IMR-90 (cell line): ENCODE measurements around the gene EREG. TPM values are rescaled to one million over a fixed set of nuclear protein-coding genes. Genes with fewer than 3 reads are reported as not detected.
A peak's percentile ranks its signal among the peaks of the same experiment; 100 is the strongest.

Experiments
- ATAC-seq: fragments of 200-7000 bp; cut with Tn5 transposase; 2 replicates; pipeline ENCODE4 v1.9.1; 2020; ENCODE audit warnings: low read depth, mild to moderate bottlenecking, moderate library complexity
- BruUV-seq: library from RNA; stranded (reverse); fragments of 400-500 nt; replicated peaks from 2 replicates; lab custom pipeline; 2021; lab: Mats Ljungman, UMichigan
- CTCF ChIA-PET: fragments of 300-600 bp; formaldehyde crosslinking; extraction: SDS; loops from one replicate; lab custom pipeline; 2021; ENCODE audit warnings: antibody characterized with exemption; lab: Yijun Ruan, JAX
- POLR2A ChIA-PET: fragments of 300-600 bp; sonication (Branson Sonifier 250); formaldehyde crosslinking; loops from one replicate; lab custom pipeline; 2022; ENCODE audit warnings: antibody characterized with exemption; ENCODE audit not compliant: unreplicated experiment; lab: Charles Lee
- DNase-seq: peaks from one replicate; pipeline ENCODE4 v3.0.0; 2013
- H2AFZ ChIP-seq: replicated peaks from 2 replicates; pipeline ENCODE3; 2013; ENCODE audit warnings: low read length, mild to moderate bottlenecking; ENCODE audit not compliant: poor library complexity
- H2AK5ac ChIP-seq: 2 replicates; pipeline ENCODE4 v1.6.1; 2013; ENCODE audit warnings: low read depth, low read length, inconsistent platforms
- H2AK9ac ChIP-seq: replicated peaks from 2 replicates; pipeline ENCODE3; 2013; ENCODE audit warnings: mild to moderate bottlenecking, low read depth, low read length, moderate library complexity; ENCODE audit not compliant: poor library complexity
- H2BK120ac ChIP-seq: 2 replicates; pipeline ENCODE4 v1.6.1; 2013; ENCODE audit warnings: low read depth, low read length, inconsistent platforms
- H2BK15ac ChIP-seq: 3 replicates; pipeline ENCODE4 v1.6.1; 2013; ENCODE audit warnings: low read depth, low read length, inconsistent platforms
- H2BK20ac ChIP-seq: 2 replicates; pipeline ENCODE4 v1.6.1; 2013; ENCODE audit warnings: low read depth, mild to moderate bottlenecking, inconsistent platforms, low read length, moderate library complexity
- H2BK5ac ChIP-seq: 2 replicates; pipeline ENCODE4 v1.6.1; 2013; ENCODE audit warnings: mild to moderate bottlenecking, low read depth, low read length, inconsistent platforms; ENCODE audit not compliant: poor library complexity, severe bottlenecking
- H3K14ac ChIP-seq: replicated peaks from 2 replicates; pipeline ENCODE4 v1.6.1; 2013; ENCODE audit warnings: low read depth, low read length, inconsistent platforms
- H3K18ac ChIP-seq: 2 replicates; pipeline ENCODE4 v1.6.1; 2013; ENCODE audit warnings: low read depth, low read length, control low read depth
- H3K23ac ChIP-seq: 2 replicates; pipeline ENCODE4 v1.6.1; 2013; ENCODE audit warnings: low read depth, low read length, inconsistent platforms
- H3K27ac ChIP-seq: 2 replicates; pipeline ENCODE4 v1.5.1; 2013; ENCODE audit warnings: mild to moderate bottlenecking, control low read depth, low read length; ENCODE audit not compliant: insufficient read depth
- H3K27me3 ChIP-seq: 2 replicates; pipeline ENCODE4 v1.6.1; 2013; ENCODE audit warnings: low read length; ENCODE audit not compliant: control insufficient read depth, insufficient read depth
- H3K36me3 ChIP-seq: 2 replicates; pipeline ENCODE4 v1.6.1; 2013; ENCODE audit warnings: low read length, mixed read lengths; ENCODE audit not compliant: control insufficient read depth, insufficient read depth
- H3K4ac ChIP-seq: 2 replicates; pipeline ENCODE4 v1.6.1; 2013; ENCODE audit warnings: low read depth, low read length, inconsistent platforms
- H3K4me1 ChIP-seq: 2 replicates; pipeline ENCODE4 v1.6.1; 2013; ENCODE audit warnings: low read length, mixed read lengths; ENCODE audit not compliant: control insufficient read depth, insufficient read depth
- H3K4me2 ChIP-seq: 2 replicates; pipeline ENCODE4 v1.6.1; 2013; ENCODE audit warnings: low read depth, mild to moderate bottlenecking, control low read depth, low read length, moderate library complexity
- H3K4me3 ChIP-seq: 2 replicates; pipeline ENCODE4 v1.5.1; 2013; ENCODE audit warnings: low read depth, mild to moderate bottlenecking, control low read depth, low read length, moderate library complexity; ENCODE audit not compliant: insufficient read depth
- H3K56ac ChIP-seq: 2 replicates; pipeline ENCODE4 v1.6.1; 2013; ENCODE audit warnings: low read length, inconsistent platforms; ENCODE audit not compliant: insufficient read depth; ENCODE audit errors: extremely low read depth
- H3K79me1 ChIP-seq, 2 experiments: 2 replicates each; pipeline ENCODE4 v1.6.1; 2013; ENCODE audit warnings: low read length in 2 of 2, inconsistent platforms in 1 of 2, low read depth in 1 of 2
- H3K9ac ChIP-seq: 2 replicates; pipeline ENCODE4 v1.6.1; 2013; ENCODE audit warnings: low read depth, low read length, control low read depth
- H3K9me1 ChIP-seq: 2 replicates; pipeline ENCODE4 v1.6.1; 2013; ENCODE audit warnings: low read length, inconsistent platforms; ENCODE audit not compliant: insufficient read depth
- H3K9me3 ChIP-seq: 2 replicates; pipeline ENCODE4 v1.6.1; 2013; ENCODE audit warnings: low read length; ENCODE audit not compliant: control insufficient read depth, insufficient read depth
- H4K20me1 ChIP-seq: 2 replicates; pipeline ENCODE4 v1.6.1; 2013; ENCODE audit warnings: low read length, inconsistent platforms; ENCODE audit not compliant: insufficient read depth
- H4K5ac ChIP-seq: 2 replicates; pipeline ENCODE4 v1.6.1; 2013; ENCODE audit warnings: mild to moderate bottlenecking, low read depth, low read length, control low read depth
- H4K8ac ChIP-seq, 2 experiments: 2 replicates each; pipeline ENCODE4 v1.6.1; 2013; ENCODE audit warnings: low read depth in 2 of 2, low read length in 2 of 2, control low read depth in 1 of 2, inconsistent platforms in 1 of 2
- H4K91ac ChIP-seq: 2 replicates; pipeline ENCODE4 v1.6.1; 2013; ENCODE audit warnings: low read depth, low read length, inconsistent platforms; ENCODE audit not compliant: insufficient read depth
- CTCF ChIP-seq: conservative IDR thresholded peaks from 2 replicates; pipeline ENCODE4 v1.5.1; 2012; ENCODE audit warnings: mild to moderate bottlenecking, low read depth, low read length, improper control_type of control experiment
- RAD21 ChIP-seq: IDR thresholded peaks from 2 replicates; pipeline ENCODE4 v1.6.1; 2012; ENCODE audit warnings: low read length, improper control_type of control experiment
- RCOR1 ChIP-seq: IDR thresholded peaks from 2 replicates; pipeline ENCODE4 v1.6.1; 2012; ENCODE audit warnings: mild to moderate bottlenecking, low read length, improper control_type of control experiment; ENCODE audit not compliant: insufficient replicate concordance
- SMC3 ChIP-seq: fragments of 150-350 bp; IDR thresholded peaks from 2 replicates; pipeline ENCODE4 v1.6.1; 2016; ENCODE audit warnings: low read depth, mild to moderate bottlenecking, antibody characterized with exemption, low read length, moderate library complexity
- WGBS, 2 experiments: methylation state at CpG; one replicate each; pipeline versions ENCODE4 v1.1.5 to v1.1.7; 2013; ENCODE audit warnings: missing lambda C conversion rate in 2 of 2; ENCODE audit not compliant: insufficient read length in 1 of 2; ENCODE audit errors: extremely low coverage in 2 of 2; 5-methylcytosine and 5-hydroxymethylcytosine counted together
- dilution Hi-C: fragments of 300-500 bp; cut with HindIII; formaldehyde crosslinking; loops from one replicate; pipeline ENCODE4 v1.14.3; 2018; ENCODE audit warnings: low sequenced_read_pairs; ENCODE audit not compliant: unreplicated experiment
- in situ Hi-C: fragments of 300-500 bp; cut with MboI; formaldehyde crosslinking; loops from 3 replicates; pipeline ENCODE4 v1.14.3; 2019; ENCODE audit warnings: low sequenced_read_pairs, inconsistent platforms, mixed read lengths
- intact Hi-C: fragments of 100-400 bp; cut with micrococcal nuclease; formaldehyde crosslinking; loops from 2 replicates; pipeline ENCODE4 v1.10.0; 2022
- polyA plus RNA-seq, 3 experiments: library from polyadenylated mRNA; depleted of rRNA; stranded (reverse); fragments of >200 nt; gene quantifications; 2 replicates each; pipeline ENCODE4 v1.2.3, GENCODE V29; 2012; ENCODE audit warnings: low replicate concordance in 1 of 3
- total RNA-seq: library from RNA; depleted of rRNA; stranded (reverse); fragments of >200 nt; gene quantifications from 2 replicates; pipeline ENCODE4 v1.2.3, GENCODE V29; 2012

EREG gene
- total and polyA plus RNA-seq, 2 of the 4 experiments (the other 2 are of a cell fraction), result 0.26 to 0.36 TPM

DNA sequence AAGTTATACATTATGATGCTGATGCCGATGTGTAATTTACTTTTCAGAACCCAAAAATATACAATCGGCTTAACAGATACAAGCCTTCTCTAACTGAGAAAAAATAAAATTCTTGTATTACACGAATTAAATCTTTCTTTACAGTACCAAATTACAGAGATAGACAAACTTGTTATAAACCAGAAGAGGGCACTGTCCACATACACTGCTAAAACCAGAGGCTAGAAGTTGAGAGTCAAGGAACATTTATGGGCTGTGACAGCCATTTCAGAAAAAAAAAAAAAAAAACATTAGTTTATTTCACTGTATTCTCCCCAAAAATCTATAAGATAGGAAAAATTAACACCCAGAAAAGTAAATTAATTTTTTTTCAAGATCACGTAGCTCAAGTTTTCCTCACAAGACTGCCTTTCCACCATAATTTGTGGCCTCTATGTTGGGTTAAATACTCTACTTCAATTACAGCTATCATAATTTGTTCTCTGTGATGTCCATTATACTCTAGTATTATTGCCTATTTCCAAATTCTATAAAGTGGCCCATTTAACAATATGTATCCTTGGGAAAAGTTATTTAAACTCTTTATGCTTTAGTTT, 12.0 kb downstream of the EREG start:
- dilution Hi-C loops (no loop called here), in situ Hi-C loops (loop anchor here (5.0 kb wide), 1 partner anchor 155 kb away; no protein-coding TSS in a partner anchor), intact Hi-C loops (loop anchor here (1.0 to 2.0 kb wide), 5 partner anchors 68 to 298 kb away; partner anchors contain the start of gene AREG)
- Histone ChIP-seq H3K9me1 (no peaks in the 10 kb centered on the region), H3K4me2 (no peak overlapping the region), H2BK120ac (peak overlapping the region; percentile 29), H2AK9ac (no peak overlapping the region), H3K36me3 (no peaks in the 10 kb centered on the region; the same call in 1 of the 2 replicates), H3K14ac (no peak overlapping the region), H4K20me1 (no peaks in the 10 kb centered on the region), H3K4ac (no peak overlapping the region), H2BK20ac (no peak overlapping the region), H4K5ac (no peak overlapping the region), H4K91ac (no peak overlapping the region), H3K9ac (no peak overlapping the region), H3K27ac (no peak overlapping the region), H2AK5ac (no peak overlapping the region), H3K79me1 (no peaks in the 10 kb centered on the region), H3K23ac (no peak overlapping the region), H3K18ac (no peak overlapping the region), H3K4me3 (no peak overlapping the region), H3K9me3 (no peaks in the 10 kb centered on the region), H3K4me1 (no peaks in the 10 kb centered on the region), H3K27me3 (no peaks in the 10 kb centered on the region), H2BK5ac (no peak overlapping the region), H4K8ac (peak overlapping the region in 1 of 2 experiments; percentile 35; a peak in 1 of 4 replicates), H3K56ac (no peak overlapping the region), H2AFZ (no peak overlapping the region), H2BK15ac (no peak overlapping the region; the same call in 2 of the 3 replicates)
- ChIA-PET CTCF (interaction anchor here (0.6 to 3.3 kb wide), 18 partner anchors 18 to 299 kb away, joined by 3 to 34 read pairs (median 6); partner anchors contain the start of gene AREG), POLR2A (no interaction called here)
- no CpG with 5 or more reads among the region's 4 CpGs for WGBS, 2 experiments
- ATAC-seq, result peak; percentile 90
- TF ChIP-seq RAD21 (peak; percentile 90), SMC3 (peak; percentile 91), RCOR1 (no peak), CTCF (peak; percentile 81)
- peak; percentile 77 for DNase-seq
- no TSS peak for BruUV-seq
